Measurements from ENCODE around the gene HAT1. TPM values are rescaled to one million over a fixed set of nuclear protein-coding genes. Genes with fewer than 3 reads are reported as not detected.

Gene HAT1
- total and polyA plus RNA-seq, 2 of the 4 experiments (the other 2 are of a cell fraction) = 24.4 to 42.1 TPM

GRCh38 chr2:171883275-171883893, 38.9 kb upstream of the HAT1 start:
- H2AK5ac ChIP-seq (ENCODE audit: low read depth, low read length) = no peak overlapping the region
- CTCF ChIA-PET = no interaction called here

More at GRCh38 chr2:171883275-171883893, 38.9 kb upstream of the HAT1 start:
- Histone ChIP-seq H3K27me3 (ENCODE audit: control insufficient read depth, insufficient read depth, low read length) (no peaks in the 10 kb centered on the region), H2BK120ac (ENCODE audit: low read depth, low read length) (no peak overlapping the region), H3K36me3 (ENCODE audit: control insufficient read depth, insufficient read depth, low read length) (no peaks in the 10 kb centered on the region; the same call in 1 of the 2 replicates), H4K20me1 (ENCODE audit: insufficient read depth, low read length) (peaks cover 3% of the 10 kb centered on the region; the same call in 1 of the 2 replicates), H2BK15ac (ENCODE audit: low read depth, low read length) (no peak overlapping the region), H2BK20ac (ENCODE audit: low read depth, low read length) (no peak overlapping the region), H3K4me3 (ENCODE audit: insufficient read depth, low read depth, low read length) (no peak overlapping the region), H4K91ac (ENCODE audit: insufficient read depth, low read depth, low read length) (no peak overlapping the region), H3K4me2 (ENCODE audit: low read depth, low read length) (no peak overlapping the region), H3K9ac (ENCODE audit: low read depth, low read length) (no peak overlapping the region), H3K56ac (ENCODE audit: extremely low read depth, insufficient read depth, low read length) (no peak overlapping the region), H2AK9ac (replicated peaks; ENCODE audit: low read depth, low read length, poor library complexity) (no peak overlapping the region), H3K9me1 (ENCODE audit: insufficient read depth, low read length) (peaks cover 7% of the 10 kb centered on the region), H2AFZ (replicated peaks; ENCODE audit: low read length, poor library complexity) (no peak overlapping the region), H2BK5ac (ENCODE audit: low read depth, low read length, poor library complexity, severe bottlenecking) (no peak overlapping the region), H4K5ac (ENCODE audit: low read depth, low read length) (no peak overlapping the region), H3K9me3 (ENCODE audit: control insufficient read depth, insufficient read depth, low read length) (no peaks in the 10 kb centered on the region), H3K18ac (ENCODE audit: low read depth, low read length) (no peak overlapping the region), H3K79me1 (ENCODE audit: low read depth in 1 of 2, low read length in 2 of 2) (peaks cover 4 to 15% of the 10 kb centered on the region in 2 experiments; a peak in 3 of 4 replicates), H4K8ac (ENCODE audit: low read depth in 2 of 2, low read length in 2 of 2) (no peak overlapping the region), H3K4ac (ENCODE audit: low read depth, low read length) (no peak overlapping the region), H3K4me1 (ENCODE audit: control insufficient read depth, insufficient read depth, low read length) (peaks cover 2% of the 10 kb centered on the region; the same call in 1 of the 2 replicates), H3K23ac (ENCODE audit: low read depth, low read length) (no peak overlapping the region), H3K27ac (ENCODE audit: insufficient read depth, low read length) (no peak overlapping the region), H3K14ac (replicated peaks; ENCODE audit: low read depth, low read length) (no peak overlapping the region)
- DNase-seq = no peak
- intact Hi-C loops (cut with micrococcal nuclease) (no loop called here), in situ Hi-C loops (cut with MboI; ENCODE audit: low sequenced_read_pairs) (no loop called here), dilution Hi-C loops (cut with HindIII; ENCODE audit: low sequenced_read_pairs, unreplicated experiment) (no loop called here)
- POLR2A ChIA-PET (ENCODE audit: unreplicated experiment) = no interaction called here
- WGBS, 2 experiments (ENCODE audit: extremely low coverage in 2 of 2, insufficient read length in 1 of 2) = 100% methylated on average over 1 of the region's 5 CpGs; no CpG with 5 or more reads in 1 of the 2 experiments
- BruUV-seq (replicated peaks) = no TSS peak
- ATAC-seq (ENCODE audit: low read depth) = no peak
- TF ChIP-seq RFX5 (IDR thresholded peaks at IDR 0.05; ENCODE audit: low read depth, low read length) (no peak), NFE2L2 (IDR thresholded peaks at IDR 0.05; ENCODE audit: low read depth, low read length) (no peak), POLR2A (IDR thresholded peaks at IDR 0.05; ENCODE audit: low read depth, low read length) (no peak), MXI1 (IDR thresholded peaks at IDR 0.05; ENCODE audit: borderline replicate concordance, low read depth, low read length) (no peak), CHD1 (IDR thresholded peaks at IDR 0.05; ENCODE audit: low read depth, low read length) (no peak), MAFK (IDR thresholded peaks at IDR 0.05; ENCODE audit: low read depth, low read length) (no peak), RCOR1 (IDR thresholded peaks at IDR 0.05; ENCODE audit: insufficient replicate concordance, low read length) (no peak), CTCF (conservative IDR thresholded peaks at IDR 0.05; ENCODE audit: low read depth, low read length) (no peak), USF2 (IDR thresholded peaks at IDR 0.05; ENCODE audit: low read depth, low read length) (no peak), SMC3 (IDR thresholded peaks at IDR 0.05; ENCODE audit: low read depth, low read length) (no peak), RAD21 (IDR thresholded peaks at IDR 0.05; ENCODE audit: low read length) (no peak), ELK1 (IDR thresholded peaks at IDR 0.05; ENCODE audit: borderline replicate concordance, low read depth, low read length) (no peak), CEBPB (IDR thresholded peaks at IDR 0.05; ENCODE audit: low read depth, low read length) (no peak), FOS (IDR thresholded peaks at IDR 0.05; ENCODE audit: low read depth, low read length) (no peak), MAZ (IDR thresholded peaks at IDR 0.05; ENCODE audit: borderline replicate concordance, low read depth, low read length) (no peak), BHLHE40 (IDR thresholded peaks at IDR 0.05; ENCODE audit: low read depth, low read length) (no peak)

All from IMR-90 (cell line).